ENCODE data around the gene TXLNB.
A peak's percentile ranks its signal among the peaks of the same experiment; 100 is the strongest.
"Not testable (repeated sequence)": the region's sequence is repeated elsewhere in the genome, so short reads cannot be mapped to it uniquely, and the experiment has no call there.

The TXLNB gene

DNA sequence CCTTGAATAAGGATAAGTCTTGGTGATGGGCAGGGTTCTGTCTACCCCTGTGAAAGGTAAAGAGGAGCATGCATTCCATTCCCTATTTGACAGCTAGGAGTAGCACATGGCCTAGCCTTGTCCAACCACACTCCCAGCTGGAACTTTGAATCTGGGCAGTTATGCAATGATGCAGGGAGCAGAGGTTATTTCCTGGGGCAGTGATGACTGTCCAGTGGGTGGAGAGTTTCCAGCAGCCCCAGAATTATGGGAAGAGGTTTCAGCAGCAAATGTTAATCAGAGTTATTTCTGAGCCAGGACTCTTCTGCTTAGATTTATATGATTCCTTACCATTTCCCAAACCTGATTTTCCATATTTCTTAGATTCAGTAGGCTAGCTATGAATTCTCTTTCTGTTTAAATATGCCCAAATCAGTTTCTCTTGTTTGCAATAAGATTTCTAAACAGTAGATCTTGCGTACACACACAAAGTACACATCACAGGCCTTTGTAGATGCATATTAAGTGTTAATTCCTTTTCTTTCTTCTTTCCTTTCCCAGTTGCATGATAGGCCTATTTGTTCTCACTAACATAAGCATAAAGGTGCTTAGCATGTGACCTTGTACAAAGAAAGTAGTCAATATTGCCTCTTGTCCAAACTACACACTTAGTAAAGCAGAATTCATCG lies 17.3 kb upstream of the TXLNB start:
- no peak for DNase-seq

DNA sequence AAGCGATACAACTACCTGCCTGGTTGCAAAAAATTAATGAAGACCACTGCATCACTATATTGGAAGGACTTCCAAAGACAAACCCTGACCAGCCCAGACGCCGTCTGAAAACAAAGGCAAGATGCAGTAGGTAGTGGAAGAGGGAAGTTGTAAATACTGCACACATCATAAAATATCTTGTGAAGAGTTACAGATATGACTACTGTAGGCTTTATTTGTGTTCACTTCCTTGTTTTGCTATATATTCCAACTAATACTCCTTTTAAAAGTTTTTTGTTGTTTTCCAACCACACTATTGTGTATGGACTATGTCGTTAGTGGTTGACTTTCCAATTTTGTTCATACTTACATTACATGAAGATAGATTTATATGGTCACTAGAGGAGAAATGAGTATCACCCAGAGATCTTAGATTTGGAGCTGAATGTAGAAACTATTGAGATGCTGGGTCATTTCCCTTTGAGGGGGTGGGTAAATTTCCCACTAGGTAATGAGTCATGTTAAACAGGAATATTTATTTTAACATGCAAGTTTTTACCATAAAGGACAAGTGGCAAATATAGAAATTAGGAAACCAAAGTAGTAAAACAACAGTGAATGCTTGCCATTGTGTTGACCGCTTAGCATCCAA lies 16.6 kb upstream of the TXLNB start:
- no peak for DNase-seq

DNA sequence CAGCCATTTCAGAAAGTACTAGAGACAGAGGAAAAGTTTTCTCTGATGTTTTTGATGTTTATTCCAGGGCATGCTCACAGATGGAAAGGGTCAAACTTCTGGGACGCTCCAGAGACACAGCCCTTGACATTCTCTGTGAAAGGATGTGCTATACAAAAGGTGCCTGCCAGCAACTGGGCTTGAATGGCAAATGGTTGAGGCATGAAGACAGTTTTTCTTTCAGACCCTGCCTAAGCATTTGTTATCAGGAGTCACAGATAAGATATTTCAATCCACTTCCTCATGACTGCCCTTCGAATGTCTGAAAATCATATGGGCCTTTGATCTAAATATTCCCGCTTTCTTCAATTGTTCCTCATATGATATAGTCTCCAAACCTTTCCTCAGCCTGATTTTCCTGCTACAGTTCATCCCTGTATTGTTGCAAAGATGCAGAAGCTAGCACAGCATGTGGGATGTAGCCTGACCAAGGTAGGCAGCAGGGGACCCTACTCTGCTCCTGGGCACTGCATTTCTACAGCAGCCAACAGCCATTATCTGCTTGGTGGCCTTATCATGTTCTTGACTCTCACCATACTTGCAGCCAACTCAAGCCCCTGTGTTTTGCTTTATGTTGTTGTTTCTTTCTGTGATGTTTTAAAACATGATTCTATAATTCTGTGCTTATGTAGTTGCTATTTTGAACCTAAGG lies 14.6 kb upstream of the TXLNB start:
- DNase-seq = no peak

DNA sequence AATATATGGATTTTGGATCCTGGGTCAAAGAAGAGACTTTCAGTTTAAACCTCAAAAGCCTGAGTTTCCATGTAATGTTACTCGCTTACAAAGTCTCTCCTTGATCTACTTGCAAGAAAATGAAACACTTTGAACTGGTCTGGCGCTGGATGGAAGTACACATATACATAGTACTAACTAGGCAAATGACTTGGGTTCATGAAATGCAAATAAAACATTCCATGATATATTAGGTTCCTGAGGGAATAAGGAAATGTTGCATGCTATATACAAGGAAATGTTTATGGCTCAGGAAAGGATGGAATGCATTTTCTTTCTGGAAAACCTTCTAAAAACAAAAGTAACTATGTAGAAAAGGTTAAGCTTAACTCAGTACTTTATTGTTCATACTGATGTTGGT lies 11.4 kb upstream of the TXLNB start:
- no peak for DNase-seq

DNA sequence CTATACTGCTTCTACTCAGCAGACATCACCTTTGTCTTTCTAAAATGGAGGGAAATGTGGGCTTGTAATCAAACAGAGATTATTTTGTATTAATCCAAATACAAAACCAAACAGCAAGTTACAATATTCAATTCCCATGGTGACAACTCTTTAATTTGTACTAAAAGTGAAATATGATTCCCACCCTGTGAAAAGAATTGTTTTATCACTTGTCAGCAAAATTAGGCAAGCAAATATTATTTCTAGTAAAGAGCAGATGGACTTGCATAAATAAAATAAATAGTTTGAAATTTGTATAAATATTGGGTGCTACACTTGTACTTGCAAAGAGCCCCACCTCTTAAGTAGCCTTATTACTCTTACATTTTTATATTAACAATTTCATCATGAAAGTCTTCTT lies 6.1 kb upstream of the TXLNB start:
- DNase-seq = no peak

DNA sequence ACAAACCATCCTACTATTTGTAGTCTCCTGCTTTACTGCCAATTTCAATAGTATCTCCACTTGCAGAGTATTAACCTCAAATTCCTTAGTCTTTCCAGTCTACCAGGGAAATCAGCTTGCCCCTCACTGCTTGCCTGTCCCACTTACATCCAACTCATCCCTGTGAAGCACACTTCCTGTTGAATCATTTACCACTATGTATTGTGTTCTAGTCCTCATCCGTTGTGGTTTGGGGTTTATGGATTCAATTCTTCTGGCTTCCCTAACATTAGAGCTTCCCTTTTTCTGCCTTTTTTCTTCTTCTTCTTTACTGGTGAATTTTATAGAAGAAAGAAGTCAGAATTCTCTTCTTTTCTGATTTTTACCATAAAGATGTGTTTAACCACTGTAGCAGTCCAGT lies 5.1 kb upstream of the TXLNB start:
- DNase-seq = peak; percentile 86 to 88

DNA sequence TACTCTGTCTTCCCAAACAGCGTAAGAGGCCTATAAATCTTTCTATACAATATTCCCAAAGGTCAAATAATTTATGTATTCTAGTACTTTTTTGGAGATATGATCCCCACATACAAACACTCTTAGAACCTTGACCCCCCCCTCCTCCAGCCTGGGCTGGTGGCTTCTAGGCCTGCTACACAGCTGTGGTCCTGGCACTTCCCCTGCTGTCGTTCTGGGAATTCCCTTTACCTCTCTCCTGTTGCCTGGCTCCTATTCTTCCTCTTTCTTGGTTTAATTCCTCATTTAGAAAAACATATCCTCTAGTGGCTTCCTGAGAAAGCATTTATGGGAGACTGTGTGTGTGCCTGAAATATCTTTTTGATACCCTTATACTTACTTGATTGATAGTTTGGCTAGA lies 4.1 kb upstream of the TXLNB start:
- DNase-seq = peak in 1 of 2 experiments; percentile 24

DNA sequence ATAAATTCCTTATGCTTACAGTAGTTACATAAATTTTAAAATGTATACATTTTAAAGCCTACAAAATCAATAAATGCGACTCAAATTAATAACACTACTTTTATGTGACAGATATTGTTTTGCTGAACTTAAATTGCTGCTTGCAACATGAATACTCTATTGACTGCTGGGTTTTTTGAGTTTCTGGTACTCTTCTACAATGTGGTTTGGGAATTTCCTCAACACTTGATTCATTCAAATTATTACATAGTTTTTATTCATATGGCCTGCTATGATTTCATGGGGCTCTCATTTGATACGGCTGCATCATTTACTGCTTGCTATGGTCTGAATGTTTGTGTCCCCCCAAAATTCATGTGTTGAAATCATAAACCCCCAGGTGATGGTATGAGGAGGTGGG lies 2.3 kb upstream of the TXLNB start:
- DNase-seq = no peak

DNA sequence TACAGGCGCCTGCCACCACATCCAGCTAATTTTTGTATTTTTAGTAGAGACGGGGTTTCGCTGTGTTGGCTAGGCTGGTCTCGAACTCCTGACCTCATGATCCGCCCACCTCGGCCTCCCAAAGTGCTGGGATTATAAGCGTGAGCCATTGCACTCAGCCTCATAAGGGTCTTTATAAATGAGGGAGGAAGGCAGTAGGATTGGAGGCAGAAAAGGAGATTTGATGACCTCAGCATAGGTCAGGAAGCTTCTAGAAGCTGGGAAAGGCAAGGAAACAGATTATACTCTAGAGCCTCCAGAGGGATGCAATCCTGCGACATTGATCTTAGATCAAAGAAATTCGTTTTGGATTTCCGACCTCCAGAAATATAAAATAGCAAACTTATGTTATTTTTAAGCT lies 1.4 kb upstream of the TXLNB start:
- not testable (repeated sequence) for DNase-seq

DNA sequence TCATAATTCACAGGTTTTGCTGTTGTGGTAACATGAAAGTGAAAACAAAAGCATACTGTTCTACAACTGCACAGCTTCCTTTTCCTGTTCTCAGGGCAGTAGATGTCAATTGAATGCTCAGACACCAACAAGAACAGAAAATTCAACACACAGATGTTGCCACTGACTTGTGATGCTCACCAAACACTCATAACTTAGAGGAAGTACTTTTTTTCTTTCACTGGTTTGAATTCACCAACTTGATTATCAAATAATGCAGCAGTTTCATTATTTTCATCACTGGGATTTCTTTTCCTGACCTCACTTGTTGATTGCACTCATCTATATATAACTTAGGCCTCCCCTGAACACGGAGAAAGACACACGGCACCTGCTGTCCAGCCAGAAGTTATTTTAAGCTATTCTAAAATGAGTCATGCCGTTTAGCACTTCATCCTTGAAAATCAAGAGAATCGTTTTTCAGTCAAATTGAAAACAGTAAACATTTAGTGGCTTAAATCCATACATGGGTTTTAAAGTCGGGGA lies 949 bp downstream of the TXLNB start:
- peak; percentile 85 to 89 for DNase-seq

DNA sequence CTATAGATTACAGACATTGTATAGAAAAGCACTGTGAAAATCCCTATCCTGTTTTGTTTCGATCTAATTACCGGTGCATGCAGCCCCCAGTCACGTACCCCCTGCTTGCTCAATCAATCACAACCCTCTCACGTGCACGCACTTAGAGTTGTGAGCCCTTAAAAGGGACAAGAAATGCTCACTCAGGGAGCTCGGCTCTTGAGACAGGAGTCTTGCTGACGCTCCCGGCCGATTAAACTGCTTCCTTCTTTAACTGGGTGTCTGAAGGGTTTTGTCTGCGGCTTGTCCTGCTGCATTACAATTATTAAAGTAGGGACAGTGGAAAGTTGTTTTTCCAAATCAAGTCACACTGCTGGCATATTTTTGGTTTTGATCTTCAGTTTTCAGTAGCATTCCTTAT lies 2.6 kb downstream of the TXLNB start:
- DNase-seq = no peak

DNA sequence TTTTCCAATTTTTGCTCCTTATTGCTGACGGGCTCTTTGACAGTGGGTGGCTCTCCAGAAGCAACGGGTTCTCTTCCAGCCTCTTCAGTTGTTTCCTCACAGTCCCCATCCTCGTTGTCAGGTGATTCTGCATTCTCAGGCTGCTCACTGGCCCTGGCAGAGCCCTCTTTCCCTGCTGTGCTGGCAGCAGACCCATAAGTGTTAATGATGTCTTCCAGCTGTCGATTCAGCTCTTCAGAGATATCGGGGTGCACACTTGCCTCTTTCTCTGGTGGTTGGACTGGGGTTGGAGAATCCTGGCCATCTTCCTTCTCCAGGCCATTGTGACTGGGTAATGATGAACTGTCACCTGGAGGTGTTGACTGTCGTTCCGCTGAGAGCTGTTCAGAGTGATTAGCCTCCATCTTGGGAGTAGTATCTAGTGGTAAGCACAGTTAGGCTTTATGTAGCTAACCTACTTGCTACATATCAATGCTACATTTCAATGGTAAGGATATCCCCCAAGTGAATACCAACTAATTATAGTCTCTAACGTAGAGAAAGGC lies 3.2 kb downstream of the TXLNB start:
- no peak for DNase-seq

DNA sequence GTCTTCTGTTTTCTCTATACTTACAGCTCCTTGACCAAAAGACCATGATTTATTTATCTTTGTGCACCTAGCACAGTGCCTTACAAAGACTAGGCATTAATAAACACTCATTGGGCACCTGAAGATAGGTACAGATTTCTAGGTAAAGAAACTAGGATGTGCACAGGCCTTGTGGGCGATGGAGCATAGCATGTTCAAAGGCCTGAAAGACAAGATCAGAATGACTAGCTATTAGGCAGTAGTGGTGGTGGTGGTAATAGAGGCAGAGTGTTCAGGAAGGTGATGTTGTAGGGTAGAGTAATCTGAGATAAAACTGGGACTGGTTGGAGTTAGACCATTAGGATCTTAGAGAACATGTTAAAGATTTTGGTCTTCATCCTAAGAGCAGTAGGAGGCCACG lies 3.9 kb downstream of the TXLNB start:
- DNase-seq = no peak

DNA sequence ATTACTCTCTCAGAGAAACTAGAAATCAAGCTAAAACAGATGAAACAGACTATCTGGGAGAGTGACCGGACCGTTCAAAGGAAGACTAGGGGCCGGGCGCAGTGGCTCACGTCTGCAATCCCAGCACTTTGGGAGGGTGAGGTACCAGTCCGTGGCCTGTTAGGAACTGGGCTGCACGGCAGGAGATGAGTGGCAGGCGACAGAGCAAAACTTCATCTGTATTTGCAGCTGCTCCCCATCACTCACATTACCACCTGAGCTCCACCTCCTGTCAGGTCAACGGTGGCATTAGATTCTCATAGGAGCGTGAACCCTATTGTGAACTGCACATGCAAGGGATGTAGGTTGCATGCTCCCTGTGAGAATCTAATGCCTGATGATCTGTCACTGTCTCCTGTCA lies 5.4 kb downstream of the TXLNB start:
- not testable (repeated sequence) for DNase-seq

DNA sequence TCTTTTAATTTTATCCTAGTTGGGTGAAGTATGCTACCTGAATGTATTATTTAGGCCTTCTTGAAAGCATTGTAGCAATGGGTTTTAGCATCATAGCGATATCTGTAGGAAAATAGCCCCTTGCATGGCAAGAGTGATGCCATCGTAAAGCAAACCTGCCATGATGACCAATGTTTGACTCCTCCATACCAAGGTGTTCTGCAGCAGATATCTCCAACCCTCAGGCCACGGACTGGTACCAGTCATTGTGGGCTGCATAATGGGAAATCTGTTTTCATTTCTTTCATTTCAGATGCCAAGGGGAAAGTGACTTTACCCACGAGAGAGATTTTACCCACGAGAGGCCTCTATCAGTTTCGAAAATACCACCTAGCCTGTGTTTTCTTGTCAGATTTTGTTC lies 6.2 kb downstream of the TXLNB start:
- DNase-seq = no peak

DNA sequence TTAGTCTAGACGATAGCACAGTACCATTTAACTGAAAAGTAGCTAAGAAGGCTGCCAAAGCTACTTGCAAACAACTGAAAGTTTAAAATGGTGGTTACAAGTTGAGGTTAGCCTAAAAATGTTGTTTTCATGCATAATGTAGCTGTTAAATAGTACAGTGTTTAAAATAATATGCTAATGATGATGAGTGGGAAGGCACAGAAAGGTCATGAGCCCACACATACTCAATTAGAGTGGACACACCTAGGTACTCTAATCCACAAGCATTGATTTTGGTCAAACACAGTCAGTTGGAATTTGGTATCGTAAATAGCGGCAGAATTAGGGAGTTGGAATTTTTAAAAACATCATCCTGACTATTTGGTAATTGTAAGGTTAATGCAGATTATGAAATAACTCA lies 7.0 kb downstream of the TXLNB start:
- no peak for DNase-seq

DNA sequence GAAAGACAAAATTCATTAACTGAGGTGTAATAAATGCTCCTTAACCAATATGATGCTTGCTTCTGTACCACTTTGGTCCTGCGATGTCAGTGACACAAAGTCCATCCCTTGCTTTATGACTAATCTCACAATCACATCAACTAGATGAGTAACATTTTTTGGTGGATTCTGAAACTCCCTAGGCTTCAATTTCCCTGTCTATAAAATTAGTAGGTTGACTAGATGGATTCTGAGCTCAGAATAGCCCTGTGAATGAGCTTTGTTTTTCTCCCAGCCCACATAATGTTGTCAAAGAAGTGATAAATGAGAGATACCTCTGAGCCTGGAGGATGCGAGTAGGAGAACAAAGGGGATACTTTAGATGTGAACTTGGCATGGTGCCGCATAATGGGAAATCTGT lies 9.1 kb downstream of the TXLNB start:
- no peak for DNase-seq

DNA sequence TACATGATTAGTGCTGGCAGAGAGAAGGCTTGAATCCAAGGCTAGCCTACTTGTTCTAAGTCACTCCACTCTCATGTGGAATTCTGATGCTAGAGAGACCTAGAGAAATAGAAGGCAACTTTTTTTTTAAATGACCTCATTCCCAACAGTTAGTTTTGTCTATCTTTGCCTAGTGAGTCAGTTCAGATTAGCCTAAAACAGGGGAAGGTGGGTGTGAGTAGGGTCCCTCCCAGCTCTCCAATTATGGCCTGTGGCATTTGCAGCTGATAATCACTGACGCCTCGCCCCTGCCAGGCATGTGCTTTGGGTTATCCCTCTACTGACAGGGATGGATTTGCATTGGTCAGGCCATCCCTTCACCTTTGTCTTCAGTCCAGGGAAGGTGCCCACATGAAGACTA lies 13.6 kb downstream of the TXLNB start:
- DNase-seq = no peak

DNA sequence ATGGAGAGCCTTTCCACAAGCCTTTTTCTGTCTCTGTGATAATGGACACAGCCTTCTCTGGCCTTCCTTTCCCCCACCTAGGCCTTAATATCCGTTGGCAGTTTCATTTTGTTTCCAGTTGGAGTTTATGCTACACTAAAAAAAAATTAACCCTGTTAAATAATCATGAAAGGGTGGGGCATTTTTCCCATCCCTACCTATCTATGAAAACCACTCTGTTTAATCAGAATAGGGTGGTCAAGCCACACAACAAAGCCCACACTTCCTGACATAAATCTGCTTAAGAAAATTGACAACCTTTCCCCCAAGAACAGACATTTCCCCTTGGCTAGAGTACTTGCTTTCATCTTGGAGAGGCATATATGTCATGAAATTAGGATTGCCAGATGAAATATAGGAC lies 14.2 kb downstream of the TXLNB start:
- no peak for DNase-seq

DNA sequence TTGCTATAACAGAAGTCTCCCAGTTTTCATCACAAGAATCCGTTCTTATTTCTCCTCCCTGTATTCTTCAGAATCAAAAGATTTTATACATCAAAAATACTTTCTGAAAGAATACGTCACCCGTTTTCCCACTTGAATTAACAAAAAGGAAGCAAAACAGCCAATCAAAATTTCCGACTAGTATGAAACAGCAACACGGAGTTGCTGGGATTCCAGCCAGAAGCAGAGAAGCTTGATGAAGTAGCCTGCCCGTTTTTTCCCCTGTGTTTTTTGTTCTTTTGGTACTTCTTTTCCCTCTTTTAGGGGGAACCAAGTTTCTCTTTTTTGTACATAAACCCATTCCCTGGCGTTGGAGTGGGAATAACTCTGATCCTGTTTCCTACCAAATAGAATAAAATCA lies 14.6 kb downstream of the TXLNB start:
- DNase-seq = no peak

DNA sequence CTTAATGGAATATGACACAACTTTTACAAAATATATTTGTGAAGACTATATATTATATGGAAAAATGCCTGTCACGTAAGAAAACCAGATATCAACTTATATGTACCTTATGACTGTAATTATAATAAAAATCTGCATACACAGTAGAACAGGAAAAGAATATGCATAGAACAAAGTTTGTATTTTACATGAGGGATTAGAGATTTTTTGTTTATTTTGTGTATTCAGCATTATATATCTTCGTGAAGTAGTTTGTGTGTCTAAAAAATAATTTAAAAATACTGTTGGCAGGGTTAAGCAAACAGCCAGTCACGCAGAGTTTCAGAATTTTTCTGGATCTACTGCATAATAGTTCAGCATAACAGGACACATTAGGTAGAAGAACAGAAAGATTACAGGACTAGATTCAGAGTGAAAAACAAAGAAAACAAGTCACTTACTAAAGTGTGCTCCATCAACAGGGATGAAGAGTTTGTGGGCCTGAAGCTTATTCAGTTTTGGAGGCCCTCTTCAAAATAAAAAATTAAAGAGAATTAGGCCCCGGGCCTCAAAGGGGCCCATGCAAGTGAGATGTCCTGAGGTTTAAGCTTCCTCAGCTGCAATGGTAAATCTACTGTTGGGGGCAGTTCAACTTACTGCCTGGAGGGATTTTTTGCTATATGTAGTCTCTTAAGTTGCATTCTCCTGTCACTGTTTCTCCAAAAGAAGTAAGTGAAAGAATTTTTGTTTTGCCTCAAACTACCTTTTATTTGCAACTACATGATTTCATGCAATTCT lies 16.3 kb downstream of the TXLNB start:
- no peak for DNase-seq

DNA sequence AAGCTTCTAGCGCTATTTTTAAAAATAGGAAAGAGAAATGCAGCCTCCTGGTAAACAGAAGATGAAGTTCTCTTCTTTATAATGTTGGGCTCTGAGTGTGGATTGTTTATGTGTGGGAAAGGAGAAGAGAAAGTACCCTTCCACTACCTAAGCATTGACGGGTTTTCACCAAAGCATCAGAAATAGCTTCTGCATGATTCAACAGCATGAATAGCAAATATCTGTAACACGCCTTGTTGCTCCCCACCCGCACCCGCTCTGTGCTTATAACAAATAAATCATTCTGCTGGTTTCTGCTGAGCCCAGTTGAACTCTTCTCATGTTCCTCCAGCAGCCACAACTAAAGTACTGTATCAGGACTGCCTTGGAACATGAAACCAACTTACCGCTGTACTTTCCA lies 20.7 kb downstream of the TXLNB start:
- DNase-seq = no peak

DNA sequence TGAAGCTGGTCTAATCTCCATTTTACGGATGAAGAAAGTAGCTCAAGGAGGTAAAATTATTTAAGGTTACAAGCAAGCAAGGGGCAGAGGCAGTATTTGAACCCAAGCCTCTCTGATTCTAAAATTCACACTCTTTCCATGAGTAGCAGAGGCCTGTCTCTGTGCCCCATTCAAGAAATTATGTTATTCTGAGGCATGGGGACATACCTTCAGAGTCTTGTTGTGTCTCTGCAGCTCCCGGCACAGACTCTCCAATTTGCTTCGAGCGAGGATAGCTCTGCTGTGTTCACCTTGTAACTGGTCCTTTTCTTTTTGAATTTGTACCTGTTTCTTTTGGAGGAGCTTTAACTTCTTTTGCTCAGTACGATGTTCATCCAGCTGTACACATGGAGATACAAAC lies 21.5 kb downstream of the TXLNB start:
- DNase-seq = no peak

Measured in AML-193 (cell line).